ENCODE data around the gene MGAT4D.

Gene MGAT4D

DNA sequence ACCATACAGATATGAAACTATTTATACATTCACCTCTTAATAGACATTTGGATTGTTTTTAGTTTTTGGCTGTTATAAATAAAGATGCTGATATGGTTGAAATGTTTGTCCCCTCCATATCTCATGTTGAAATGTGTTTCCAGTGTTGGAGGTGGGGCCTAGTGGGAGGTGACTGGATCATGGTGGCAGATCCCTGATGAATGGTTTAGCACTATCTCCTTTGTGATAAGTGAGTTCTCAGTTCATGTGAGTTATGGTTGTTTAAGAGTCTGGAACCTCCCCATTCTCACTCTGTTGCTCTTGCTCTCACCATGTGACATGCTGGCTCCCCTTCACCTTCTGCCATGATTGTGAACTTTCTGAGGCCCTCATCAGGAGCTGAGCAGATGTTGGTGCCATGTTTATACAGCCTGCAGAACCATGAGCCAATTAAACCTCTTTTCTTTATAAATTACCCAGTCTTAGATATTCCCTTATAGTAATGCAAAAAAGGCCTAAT is 58.4 kb downstream of the MGAT4D start:
- no peak overlapping the region for H3K9ac ChIP-seq (ENCODE audit: low read depth, low read length, poor library complexity, severe bottlenecking)
- H4K20me1 ChIP-seq (ENCODE audit: insufficient read depth, low read length, poor library complexity, severe bottlenecking): no peaks in the 10 kb centered on the region
- H3K79me2 ChIP-seq (ENCODE audit: insufficient read depth, low read length): no peaks in the 10 kb centered on the region
- no peak overlapping the region for H2AFZ ChIP-seq (ENCODE audit: low read length)
- no peaks in the 10 kb centered on the region for H3K9me3 ChIP-seq (ENCODE audit: insufficient read depth, low read depth, low read length)
- no peak overlapping the region for H3K4me3 ChIP-seq (ENCODE audit: low read length, poor library complexity, severe bottlenecking)
- H3K9me2 ChIP-seq (replicated peaks; ENCODE audit: low read depth, low read length): no peaks in the 10 kb centered on the region
- no peak overlapping the region for H3K4me2 ChIP-seq (ENCODE audit: low read depth, low read length, poor library complexity, severe bottlenecking)
- H3K4me1 ChIP-seq (ENCODE audit: insufficient read depth, low read length, poor library complexity, severe bottlenecking): no peaks in the 10 kb centered on the region
- no peaks in the 10 kb centered on the region for H3K27me3 ChIP-seq (ENCODE audit: insufficient read depth, low read length, poor library complexity, severe bottlenecking)
- no peak for TF ChIP-seq EZH2phosphoT487 (IDR thresholded peaks at IDR 0.05; ENCODE audit: borderline replicate concordance)
- TF ChIP-seq, protein P1, sequence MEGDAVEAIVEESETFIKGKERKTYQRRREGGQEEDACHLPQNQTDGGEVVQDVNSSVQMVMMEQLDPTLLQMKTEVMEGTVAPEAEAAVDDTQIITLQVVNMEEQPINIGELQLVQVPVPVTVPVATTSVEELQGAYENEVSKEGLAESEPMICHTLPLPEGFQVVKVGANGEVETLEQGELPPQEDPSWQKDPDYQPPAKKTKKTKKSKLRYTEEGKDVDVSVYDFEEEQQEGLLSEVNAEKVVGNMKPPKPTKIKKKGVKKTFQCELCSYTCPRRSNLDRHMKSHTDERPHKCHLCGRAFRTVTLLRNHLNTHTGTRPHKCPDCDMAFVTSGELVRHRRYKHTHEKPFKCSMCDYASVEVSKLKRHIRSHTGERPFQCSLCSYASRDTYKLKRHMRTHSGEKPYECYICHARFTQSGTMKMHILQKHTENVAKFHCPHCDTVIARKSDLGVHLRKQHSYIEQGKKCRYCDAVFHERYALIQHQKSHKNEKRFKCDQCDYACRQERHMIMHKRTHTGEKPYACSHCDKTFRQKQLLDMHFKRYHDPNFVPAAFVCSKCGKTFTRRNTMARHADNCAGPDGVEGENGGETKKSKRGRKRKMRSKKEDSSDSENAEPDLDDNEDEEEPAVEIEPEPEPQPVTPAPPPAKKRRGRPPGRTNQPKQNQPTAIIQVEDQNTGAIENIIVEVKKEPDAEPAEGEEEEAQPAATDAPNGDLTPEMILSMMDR (conservative IDR thresholded peaks at IDR 0.05; ENCODE audit: low read length): no peak
- no peaks in the 10 kb centered on the region for H3F3A ChIP-seq (ENCODE audit: low read depth)
- H3K36me3 ChIP-seq (ENCODE audit: insufficient read depth, low read length): no peaks in the 10 kb centered on the region

DNA sequence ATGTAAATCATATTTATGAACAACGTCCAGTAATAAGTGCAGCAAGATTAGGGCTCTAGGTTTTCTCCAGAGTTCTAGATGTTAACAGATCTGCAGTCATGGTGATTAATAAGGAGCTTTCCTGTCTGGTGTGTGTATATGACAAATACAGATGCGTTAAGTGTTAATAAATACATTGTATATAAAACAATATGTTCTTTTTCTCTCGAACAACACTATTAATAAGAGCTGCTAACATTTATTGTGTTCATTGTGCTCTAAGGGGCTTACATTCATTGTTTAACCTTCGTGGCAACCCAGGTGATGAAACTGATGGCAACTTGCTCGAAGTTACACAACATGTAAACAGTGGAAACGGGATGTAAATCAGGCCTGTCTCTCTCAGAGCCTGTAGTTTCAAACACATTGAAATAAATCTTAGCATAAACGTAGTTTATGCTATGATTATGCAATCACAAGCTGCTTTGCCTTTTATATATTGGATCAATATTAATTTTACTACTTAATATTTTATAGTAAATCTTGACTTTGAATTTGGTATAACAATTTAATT is 70.1 kb downstream of the MGAT4D start:
- no peaks in the 10 kb centered on the region for H3K9me3 ChIP-seq (ENCODE audit: insufficient read depth, low read depth, low read length)

DNA sequence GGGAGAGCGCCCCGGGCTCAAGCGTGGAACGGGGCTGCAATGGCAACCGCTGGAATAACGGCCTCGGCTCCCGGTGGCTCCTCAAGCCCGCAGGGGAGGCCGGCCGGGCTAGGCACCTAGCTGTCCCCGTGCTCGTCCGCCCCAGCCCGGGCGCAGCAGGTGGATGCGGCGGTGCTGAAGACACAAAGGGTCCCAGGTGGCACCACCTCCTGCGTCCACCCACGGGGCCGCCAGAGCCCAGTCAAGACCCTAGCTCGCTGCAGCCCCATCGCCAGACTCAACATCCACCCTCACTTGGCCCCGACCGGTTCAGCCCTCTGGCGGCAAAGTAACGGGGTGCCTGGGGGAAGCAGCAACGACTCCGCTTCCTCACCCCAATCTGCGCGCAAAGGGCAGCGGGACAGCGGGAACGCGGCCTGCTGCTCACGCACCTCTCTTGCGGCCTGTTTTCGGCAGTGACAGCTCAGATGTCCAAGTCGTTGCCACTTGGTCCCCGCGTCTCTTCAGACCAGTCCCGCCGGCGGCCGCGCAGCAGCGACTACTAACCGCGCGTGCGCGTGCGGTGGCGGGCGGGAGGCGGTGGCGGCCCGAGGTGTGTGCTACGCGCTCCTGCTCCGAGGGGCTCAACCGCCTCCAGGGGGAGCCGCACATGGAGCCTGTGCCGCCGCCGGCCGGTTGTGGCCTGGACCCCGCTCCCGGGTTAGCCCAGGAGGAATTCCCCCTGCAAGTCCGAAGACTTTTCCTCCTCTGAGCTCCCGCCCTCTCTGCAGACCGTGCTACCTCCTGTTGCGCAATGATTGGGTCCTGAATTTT is 70.8 kb downstream of the MGAT4D start, which contains the start of gene CLGN:
Gene CLGN (minus strand): TSS at position 543 of the 813 bp plus-strand sequence. CDS start 14,570 bp downstream, outside the sequence.
- no peaks in the 10 kb centered on the region for H3K9me3 ChIP-seq (ENCODE audit: insufficient read depth, low read depth, low read length)
- H3K9me2 ChIP-seq (replicated peaks; ENCODE audit: low read depth, low read length): no peaks in the 10 kb centered on the region
- H3K4me3 ChIP-seq (ENCODE audit: low read length, poor library complexity, severe bottlenecking): peak within 1 kb of the TSS; percentile 84
- H3K27me3 ChIP-seq (ENCODE audit: insufficient read depth, low read length, poor library complexity, severe bottlenecking): no peaks in the 10 kb centered on the region
- H2AFZ ChIP-seq (ENCODE audit: low read length): peak within 1 kb of the TSS; percentile 96
- no peaks in the 10 kb centered on the region for H3K36me3 ChIP-seq (ENCODE audit: insufficient read depth, low read length)
- H3K9ac ChIP-seq (ENCODE audit: low read depth, low read length, poor library complexity, severe bottlenecking): peak within 1 kb of the TSS; percentile 79
- no peaks in the 10 kb centered on the region for H3F3A ChIP-seq (ENCODE audit: low read depth)
- peak within 1 kb of the TSS; percentile 90 for H3K4me2 ChIP-seq (ENCODE audit: low read depth, low read length, poor library complexity, severe bottlenecking)
- H3K4me1 ChIP-seq (ENCODE audit: insufficient read depth, low read length, poor library complexity, severe bottlenecking): peaks cover 10% of the 10 kb centered on the region
- TF ChIP-seq EZH2phosphoT487 (IDR thresholded peaks at IDR 0.05; ENCODE audit: borderline replicate concordance): no peak
- TF ChIP-seq, protein P1 (conservative IDR thresholded peaks at IDR 0.05; ENCODE audit: low read length): peak; percentile 59
- peaks cover 15% of the 10 kb centered on the region for H3K79me2 ChIP-seq (ENCODE audit: insufficient read depth, low read length)
- no peaks in the 10 kb centered on the region for H4K20me1 ChIP-seq (ENCODE audit: insufficient read depth, low read length, poor library complexity, severe bottlenecking)

More for the DNA sequence above, 70.1 kb downstream of the MGAT4D start:
- Histone ChIP-seq H3K79me2 (ENCODE audit: insufficient read depth, low read length) (peaks cover 15% of the 10 kb centered on the region), H3K36me3 (ENCODE audit: insufficient read depth, low read length) (no peaks in the 10 kb centered on the region), H3K27me3 (ENCODE audit: insufficient read depth, low read length, poor library complexity, severe bottlenecking) (no peaks in the 10 kb centered on the region), H3K9me2 (replicated peaks; ENCODE audit: low read depth, low read length) (no peaks in the 10 kb centered on the region), H3K4me2 (ENCODE audit: low read depth, low read length, poor library complexity, severe bottlenecking) (peak overlapping the region; percentile 90), H4K20me1 (ENCODE audit: insufficient read depth, low read length, poor library complexity, severe bottlenecking) (no peaks in the 10 kb centered on the region), H3K4me3 (ENCODE audit: low read length, poor library complexity, severe bottlenecking) (peak overlapping the region; percentile 84), H3K4me1 (ENCODE audit: insufficient read depth, low read length, poor library complexity, severe bottlenecking) (peaks cover 10% of the 10 kb centered on the region), H2AFZ (ENCODE audit: low read length) (peak overlapping the region; percentile 96), H3K9ac (ENCODE audit: low read depth, low read length, poor library complexity, severe bottlenecking) (peak overlapping the region; percentile 79), H3F3A (ENCODE audit: low read depth) (no peaks in the 10 kb centered on the region)
- no peak for TF ChIP-seq EZH2phosphoT487 (IDR thresholded peaks at IDR 0.05; ENCODE audit: borderline replicate concordance)
- TF ChIP-seq, protein P1 (conservative IDR thresholded peaks at IDR 0.05; ENCODE audit: low read length): no peak

All from Loucy (cell line).